HG03442 (cell line): ENCODE results near the gene MICA.
"Not testable (repeated sequence)": the region's sequence is repeated elsewhere in the genome, so short reads cannot be mapped to it uniquely, and the experiment has no call there.

Experiments used
- ATAC-seq: cut with Tn5 transposase; IDR thresholded peaks from one replicate; pipeline ENCODE4 v1.9.1; 2021; ENCODE audit warnings: mild to moderate bottlenecking, moderate library complexity; ENCODE audit not compliant: unreplicated experiment

Gene MICA

DNA sequence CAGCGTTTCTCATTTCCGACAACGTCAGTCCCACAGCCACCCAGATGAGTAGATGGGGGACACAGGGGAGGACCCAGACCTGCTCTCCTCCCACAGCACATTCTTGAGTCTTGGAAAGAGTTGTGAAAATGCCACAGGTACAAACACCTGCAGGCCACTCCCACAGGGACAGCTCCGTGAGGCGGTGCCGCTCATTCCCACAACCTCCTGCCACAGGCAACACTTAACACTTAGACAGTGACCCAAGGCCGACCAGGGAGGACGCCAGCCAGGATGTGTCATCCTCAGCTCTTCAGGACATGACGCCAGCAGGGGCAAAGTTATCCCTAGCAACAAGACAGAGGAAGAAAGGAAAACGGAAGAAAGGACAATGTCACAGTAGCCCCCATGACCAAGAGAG is 23.5 kb upstream of the MICA start:
- ATAC-seq: no peak

DNA sequence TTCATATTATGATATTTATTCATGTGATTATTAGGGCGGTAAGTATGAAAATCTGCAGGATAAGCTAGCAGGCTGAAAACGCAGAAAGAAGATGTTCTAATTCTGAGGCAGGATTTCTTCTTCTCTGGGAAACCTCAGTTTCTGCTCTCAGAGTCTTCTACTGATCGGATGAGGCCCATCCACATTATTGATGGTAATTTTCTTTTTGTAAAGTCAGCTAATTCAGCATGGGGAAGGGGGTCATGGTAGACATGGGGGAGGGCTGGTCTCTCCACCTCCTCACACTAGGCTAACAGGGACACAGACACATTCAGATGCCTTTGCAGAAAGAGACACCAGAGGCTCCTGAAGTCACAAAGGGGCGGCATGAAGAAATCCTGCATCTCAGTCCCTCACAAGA is 21.7 kb upstream of the MICA start:
- ATAC-seq: no peak

DNA sequence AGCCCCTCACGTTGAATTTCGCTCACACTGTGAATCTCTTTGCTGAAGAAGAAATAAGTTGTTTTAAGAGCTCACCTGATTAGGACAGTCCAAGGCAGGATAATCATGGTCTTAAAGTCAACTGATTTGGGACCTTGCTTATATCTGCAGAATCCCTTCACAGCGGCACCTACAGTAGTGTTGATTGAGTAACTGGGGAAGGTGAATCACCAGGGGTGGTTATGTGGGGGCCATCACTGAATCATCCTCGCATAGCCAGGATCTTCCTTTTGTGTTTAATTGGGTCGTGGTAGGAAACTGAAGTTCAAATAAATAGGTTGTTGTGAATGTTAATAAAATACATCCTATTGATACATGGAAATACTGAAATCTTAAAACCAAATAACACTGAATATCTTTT is 20.2 kb upstream of the MICA start:
- no peak for ATAC-seq

DNA sequence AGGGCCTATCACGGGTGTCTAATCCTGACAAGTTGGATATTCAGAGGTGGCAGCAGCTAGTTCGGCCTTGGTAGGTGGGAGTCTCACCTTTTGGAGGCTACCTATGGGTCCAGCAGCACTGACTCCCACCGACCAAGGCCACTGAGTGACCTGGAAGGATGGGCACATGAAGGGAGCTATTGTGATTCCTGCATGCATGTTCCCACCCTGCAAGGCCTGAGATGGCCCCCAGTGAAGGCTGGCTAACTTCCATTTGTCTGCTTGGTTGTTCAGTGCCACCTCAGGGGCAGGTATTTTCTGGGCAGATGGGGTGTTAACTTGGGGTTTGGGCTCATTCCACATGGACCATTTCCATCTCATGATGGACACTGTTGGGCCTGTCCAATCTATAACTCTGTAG is 18.4 kb upstream of the MICA start:
- no peak for ATAC-seq

DNA sequence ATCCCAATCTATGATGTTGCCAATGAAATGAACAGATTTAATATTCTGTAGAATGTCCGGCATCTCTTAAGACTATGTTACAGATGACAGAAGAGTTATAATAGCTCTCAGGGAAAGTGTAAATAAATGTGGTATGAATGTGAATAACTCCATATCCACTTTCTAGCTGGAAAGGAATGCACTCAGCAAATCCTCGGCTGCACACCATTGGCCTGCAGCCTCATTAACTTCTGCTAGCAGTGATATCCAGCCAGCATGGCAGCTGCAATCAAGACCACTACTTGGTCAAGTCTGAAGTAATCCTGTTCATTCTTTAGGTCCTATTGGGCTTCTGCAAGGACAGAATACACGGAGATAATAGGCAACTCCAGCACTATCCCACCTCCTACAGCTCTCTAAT is 17.3 kb upstream of the MICA start:
- ATAC-seq: no peak

DNA sequence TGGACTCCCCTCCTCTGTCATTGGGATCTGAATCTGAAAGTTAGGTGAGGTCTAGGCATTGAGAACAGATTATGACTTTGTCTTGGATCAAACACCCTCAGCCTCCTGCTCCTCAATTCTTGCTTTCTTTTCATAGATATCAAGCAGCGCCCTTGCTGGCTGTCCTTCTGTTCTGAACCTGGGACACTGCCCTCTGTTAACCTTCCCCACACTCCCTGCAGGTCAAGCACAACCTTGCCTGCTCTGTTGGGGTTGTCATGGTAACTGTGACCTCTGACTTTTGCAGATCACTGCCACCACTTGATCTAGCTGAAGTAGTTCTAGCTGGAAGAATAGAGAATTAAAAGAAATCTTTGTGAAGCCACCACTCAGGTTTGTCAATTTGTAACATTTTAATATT is 16.4 kb upstream of the MICA start:
- ATAC-seq: no peak

DNA sequence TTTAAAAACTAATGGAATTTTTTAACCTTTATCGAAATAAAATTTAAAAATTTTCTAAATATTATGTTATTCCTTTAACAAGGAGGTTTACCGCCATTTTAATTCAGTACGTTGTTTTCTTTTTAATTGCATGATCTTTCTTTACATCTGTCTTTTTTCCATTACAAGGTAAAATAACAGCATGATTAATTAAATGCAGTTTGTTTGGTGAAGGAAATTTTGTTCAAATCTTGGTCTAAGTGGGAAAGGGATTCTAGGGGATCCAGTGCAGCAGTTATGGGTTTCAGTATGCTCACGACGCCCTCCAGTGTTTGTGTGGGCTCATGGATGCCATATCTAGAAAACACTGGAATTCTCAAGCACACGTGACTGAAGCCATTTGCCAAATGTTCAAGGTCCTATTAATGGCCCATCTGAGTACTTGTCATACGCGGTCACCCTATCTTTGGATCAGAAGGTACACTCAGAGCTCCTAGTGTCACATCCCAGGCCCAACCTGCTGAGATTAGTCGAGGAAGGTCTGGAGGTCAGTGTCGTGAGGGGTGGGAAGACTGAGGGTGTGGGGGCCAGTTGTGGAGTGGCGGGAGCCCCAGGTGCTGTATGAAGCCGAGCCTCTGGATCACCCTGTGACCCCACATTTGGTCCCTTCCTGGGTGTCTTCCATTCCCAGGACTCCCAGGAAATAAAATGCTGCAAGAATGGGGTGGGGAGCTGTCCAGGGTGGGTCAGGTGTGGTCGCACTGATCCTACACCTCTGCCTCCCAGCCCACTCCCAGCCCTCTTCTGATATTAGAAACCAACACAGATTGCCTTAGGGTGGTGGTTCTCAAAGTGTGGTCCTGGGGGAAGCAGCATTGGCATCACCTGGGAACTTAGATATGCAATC is 14.2 kb upstream of the MICA start:
- ATAC-seq: not testable (repeated sequence)

DNA sequence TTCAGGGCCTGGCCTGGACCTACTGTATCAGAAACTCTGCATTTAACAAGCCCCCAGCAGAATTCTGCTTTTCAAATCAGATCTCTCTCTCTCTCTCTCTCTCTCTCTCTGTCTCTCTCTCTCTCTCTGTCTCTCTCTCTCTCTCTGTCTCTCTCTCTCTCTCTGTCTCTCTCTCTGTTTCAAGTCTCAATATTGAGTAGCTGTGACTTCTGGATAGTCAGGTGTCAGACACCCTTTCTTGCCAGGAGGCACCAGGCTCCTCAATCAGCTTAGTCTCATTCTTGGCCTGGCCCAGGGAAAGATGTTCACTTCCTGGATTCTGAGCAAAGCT is 13.6 kb upstream of the MICA start:
- not testable (repeated sequence) for ATAC-seq

DNA sequence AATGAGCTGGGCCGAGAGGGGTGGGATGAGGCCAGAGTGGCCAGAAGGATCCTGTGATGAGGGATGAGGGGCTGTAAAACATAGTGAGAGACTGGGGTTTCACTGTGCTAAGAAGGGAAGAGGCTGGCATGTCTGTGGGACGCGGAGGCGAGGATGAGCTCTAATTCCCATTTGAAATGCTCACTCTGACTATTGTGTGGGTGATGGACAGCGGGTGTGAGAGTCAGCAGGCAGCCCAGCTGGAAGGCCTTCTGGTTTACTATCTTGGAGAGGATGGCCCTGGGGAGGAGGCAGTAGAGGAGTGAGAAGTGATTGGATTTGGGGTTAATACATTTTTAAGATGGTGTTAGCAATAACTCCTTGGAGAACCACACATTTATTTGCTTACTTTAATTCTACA is 9.5 kb upstream of the MICA start:
- ATAC-seq: no peak

DNA sequence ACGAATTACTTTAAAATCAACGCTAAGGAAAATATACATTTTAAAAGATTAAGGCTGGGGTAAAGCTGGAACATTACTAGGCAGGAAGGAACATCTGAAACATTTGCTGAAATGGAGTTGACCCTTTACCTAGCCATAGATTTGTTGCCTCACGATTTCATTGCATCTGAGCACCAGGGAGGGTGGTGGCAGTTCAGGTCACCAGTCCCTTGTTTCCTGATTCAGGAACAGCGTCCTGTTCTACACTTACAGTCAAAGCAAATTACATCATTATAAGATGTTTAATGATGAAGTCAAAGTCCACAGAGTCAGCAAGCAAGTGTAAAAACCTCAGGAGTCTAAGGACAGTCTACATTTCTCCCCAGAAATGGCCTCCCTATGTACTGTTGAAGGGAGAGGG is 9.0 kb upstream of the MICA start:
- ATAC-seq: no peak

DNA sequence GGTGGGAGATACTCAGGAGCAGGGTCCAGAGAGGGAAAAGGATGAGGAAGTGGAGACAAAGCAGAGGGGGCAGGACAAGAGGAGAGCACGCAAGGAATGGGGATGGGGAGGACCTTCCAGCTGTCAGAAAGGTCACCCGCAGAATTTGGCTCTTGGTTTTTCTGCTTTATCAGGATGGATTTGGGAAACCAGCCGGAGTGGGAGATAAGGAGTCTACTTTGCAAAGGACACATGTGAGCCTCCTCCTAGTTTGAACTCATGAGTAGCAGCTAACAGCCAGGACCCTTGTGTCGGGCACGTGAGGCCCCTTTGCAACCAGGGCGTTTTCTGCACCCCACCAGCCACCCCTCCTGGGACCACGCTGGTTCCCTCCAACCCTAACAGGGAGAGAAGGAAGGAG is 7.6 kb upstream of the MICA start:
- no peak for ATAC-seq

DNA sequence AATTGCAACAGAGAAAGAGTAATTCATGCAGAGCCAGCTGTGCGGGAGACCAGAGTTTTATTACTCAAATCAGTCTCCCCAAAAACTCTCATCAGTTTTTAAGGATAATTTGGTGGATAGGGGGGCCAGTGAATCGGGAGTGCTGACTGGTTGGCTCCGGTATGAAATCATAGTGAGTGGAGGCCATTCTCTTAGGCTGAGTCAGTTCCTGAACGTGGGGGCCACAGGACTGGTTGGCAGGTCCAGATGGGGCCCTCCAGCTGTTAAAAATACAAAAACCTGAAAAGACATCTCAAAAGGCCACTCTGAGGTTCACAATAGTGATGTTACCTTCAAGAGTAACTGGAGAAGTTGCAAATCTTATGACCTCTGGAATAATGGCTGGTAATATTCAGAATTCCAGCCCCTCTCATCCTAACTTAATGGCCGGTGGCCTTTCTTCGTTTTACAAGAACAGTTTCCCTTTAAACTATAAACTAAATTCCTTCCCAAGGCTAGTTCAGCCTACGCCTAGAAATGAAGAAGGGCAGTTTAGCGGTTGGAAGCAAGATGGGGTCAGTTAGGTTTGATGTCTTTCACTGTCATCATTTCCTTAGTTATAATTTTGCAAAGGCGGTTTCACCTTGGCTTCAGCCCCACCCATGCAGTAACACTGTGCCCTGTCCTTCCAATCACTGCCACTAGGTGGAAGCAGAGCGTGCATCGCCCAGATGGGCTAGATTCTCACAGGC is 6.8 kb upstream of the MICA start:
- peak; percentile 46 for ATAC-seq

DNA sequence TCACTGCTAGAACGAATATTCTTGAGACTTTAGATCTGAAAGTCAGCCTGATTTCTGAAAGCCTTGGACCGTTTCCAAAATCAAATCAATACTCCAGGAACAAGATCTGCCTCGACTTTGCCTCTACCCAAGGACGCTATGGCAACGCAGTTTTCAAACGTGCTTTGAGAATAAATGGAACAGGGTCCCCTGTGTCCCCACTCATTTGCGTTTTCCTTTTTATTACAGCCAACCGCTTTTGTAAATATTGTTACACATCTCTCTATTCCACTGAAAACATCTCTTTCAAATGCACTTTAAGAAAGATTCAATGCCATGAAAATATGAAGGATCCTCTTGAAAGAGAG is 6.3 kb upstream of the MICA start:
- not testable (repeated sequence) for ATAC-seq

DNA sequence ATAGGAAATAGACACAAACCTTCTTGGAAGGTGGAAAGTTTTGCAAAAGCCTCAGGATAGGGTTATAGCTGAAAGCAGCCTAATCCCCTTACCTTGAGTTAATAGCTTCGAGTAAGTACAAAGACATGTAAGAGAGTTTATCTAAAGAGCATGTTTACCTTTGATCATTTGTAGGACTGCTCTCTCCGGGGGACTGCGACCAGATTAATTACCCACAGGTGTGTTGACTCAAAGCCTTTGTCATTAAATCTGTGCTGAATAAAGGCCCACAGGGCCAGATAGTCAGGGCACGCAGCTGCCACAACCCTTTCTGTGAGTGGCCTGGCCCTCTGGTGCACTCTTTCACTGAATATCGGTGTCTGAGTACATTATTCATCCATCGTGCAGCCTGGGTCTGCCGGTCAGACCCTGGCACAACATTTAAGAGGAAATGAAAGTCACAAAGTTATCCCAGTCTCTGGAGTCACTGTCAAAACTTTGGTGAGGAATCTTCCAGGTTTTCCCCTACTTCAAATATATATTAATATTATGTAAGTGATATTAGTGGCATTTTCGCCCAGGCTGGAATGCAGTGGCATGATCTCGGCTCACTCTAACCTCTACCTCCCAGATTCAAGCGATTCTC is 5.4 kb upstream of the MICA start:
- no peak for ATAC-seq

DNA sequence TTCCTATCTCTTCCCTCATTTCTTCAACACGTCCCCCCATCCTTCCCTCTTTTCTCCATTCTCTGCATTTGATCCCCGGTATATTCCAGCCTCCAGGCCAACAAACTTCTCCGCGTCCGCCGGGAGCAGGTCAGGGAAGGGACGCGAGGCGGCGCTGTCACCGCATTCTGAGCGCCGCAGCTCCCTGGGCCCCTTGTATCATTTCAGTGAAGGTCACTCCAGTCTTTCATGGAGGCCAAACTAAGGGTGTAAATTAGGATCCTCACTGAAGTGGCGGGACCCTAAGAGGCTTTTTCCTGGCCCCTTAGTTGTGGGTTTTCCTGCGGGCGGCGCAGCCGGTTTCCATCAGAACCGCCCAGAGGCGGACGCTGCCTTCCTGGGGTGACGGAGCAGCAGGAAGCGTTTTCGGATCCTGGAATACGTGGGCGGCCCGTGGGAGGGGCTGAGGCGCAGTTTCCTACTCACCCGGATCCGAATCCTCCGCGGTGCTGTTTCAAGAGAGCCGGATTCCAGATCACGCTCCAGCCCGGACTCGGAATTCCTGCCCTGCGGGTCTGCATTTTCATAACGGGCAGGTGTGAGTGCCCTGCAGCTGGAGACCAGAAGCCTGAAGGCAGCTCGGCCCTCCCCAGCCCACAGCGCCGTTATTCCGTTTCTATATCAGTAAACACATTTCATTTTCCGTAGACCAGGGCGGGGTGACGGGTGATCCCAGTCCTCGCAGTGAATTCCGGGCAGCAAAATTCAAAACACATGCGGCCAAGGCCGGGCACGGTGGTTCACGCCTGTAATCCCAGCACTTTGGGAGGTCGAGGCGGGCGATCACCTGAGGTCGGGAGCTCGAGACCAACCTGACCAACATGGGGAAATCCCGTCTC is 3.6 kb upstream of the MICA start:
- no peak for ATAC-seq

DNA sequence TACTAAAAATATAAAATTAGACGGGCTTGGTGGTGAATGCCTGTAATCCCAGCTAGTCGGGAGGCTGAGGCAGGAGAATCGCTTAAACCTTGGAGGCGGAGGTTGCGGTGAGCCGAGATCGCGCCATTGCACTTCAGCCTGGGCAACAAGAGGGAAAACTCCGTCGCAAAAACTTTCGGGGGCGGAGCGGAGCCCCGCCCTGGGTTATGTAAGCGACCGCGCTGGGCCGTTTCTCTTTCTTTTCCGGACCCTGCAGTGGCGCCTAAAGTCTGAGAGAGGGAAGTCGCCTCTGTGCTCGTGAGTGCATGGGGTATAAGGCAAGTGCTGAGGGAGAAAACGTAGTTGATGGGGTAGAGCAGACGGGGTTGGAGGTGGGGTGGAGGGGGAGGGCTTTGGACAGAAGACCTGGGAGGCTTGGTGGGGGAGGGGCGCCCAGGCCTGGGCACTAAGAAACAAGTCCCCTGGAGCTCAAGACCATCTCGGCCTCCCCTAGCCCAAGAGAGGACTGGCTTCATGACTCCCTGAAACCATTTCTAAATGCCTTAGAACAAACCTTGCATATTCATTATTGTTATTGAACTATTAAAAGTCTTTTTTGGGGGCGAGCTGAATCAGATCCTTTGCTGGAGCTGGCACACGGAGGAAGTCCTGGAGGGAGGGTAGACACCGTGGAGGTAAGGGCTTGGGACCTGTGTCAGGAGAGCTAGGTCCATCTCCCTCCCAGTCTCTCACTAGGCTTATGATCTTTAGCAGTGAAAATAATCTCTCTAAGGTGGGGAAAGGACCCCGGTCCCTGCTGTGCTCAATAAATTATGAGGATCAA is 2.7 kb upstream of the MICA start:
- no peak for ATAC-seq

DNA sequence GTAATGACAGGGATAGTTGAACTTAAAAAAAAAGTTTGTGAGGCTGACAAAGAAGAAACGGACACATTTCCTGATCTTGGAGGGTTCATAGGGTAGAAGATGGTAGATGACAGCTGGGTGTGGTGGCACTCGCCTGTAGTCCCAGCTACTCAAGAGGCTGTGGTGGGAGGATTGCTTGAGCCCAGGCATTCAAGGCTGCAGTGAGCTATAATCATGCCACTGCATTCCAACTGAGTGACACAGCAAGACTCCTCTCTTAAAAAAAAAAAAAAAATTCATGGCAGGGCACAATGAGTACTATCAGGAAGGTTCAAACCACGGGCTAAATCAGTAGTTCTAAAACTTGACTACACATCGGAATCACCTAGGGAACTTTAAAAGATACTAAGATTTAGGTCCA is 2.0 kb upstream of the MICA start:
- no peak for ATAC-seq

DNA sequence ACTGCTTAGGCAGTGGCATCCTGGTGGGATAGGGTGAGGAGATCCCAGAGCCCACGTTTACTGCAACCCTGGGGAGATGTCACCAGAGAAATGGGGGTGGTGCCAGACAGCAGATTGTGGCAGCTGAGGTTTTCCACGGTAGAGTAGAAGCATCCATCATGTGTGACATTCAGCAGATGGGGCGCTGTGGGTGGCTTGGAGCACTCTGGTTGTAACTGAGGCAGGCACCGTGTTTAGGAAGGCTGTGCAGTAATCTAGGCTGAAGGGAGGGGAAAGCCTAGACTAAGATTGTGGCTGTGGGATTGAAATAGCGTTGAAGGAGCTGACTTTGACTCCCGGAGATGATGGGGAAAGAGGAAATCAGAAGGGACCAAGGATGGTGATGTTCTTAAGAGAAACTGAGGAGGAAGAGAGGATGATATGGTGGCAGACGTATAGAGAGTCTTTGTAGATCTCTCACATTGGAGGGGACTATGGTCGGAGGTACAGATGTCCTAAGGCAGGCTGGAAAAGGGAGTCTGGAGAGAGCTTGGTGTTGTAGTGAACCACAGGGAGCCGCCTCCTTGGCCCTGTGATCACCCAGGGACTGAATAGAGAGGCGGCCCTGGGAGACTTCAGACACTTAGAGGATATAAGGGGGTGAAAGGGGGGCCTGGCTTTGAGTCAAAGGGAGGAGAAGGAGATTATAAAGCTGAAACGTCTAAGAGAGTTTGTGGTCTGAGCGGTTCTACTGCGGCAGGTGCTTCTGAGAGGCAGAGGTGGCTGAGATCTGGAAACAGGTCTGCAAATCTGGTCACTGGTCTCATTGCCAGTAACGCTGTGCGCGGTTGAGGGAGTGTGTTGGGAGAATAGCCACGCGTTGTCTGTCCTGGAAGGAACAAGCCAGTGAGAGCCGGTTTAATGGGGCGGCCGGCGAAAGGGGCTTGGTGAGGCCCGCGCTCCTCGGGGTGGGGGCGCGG is 792 bp upstream of the MICA start:
- ATAC-seq: no peak

DNA sequence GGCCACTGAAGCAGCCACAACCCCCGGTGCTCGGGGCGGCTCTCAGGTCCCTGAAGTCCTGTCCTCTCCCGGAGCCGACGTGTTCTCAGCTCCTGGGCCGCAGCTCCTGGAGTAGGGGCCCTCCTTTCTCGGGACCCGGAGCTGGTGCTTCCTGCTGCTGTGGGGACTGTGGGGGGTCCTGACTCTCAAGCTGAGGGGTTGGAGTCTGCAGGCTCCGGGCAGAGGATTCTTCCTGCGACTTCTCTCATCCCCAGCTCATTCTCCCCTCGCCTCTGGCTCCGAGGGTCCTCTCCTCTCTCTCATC is 618 bp downstream of the MICA start:
- ATAC-seq: not testable (repeated sequence)
